ENCODE data around the gene CAPN10.

Gene CAPN10

GRCh38 chr2:240575101-240575965 lies 11.2 kb upstream of the CAPN10 start:
- DNase-seq (ENCODE audit: low spot score): no peak

GRCh38 chr2:240576036-240576435 lies 10.5 kb upstream of the CAPN10 start:
- DNase-seq (ENCODE audit: low spot score): no peak

- no peak for DNase-seq (ENCODE audit: low spot score)
These were observed 9.9 kb upstream of the CAPN10 start for GRCh38 chr2:240576436-240577205.

- DNase-seq (ENCODE audit: low spot score): no peak
These were observed 9.0 kb upstream of the CAPN10 start for GRCh38 chr2:240577281-240578109.

- no peak for DNase-seq (ENCODE audit: low spot score)
These were observed 8.5 kb upstream of the CAPN10 start for GRCh38 chr2:240578110-240578450.

GRCh38 chr2:240578488-240578887 lies 8.0 kb upstream of the CAPN10 start:
- DNase-seq (ENCODE audit: low spot score): no peak

GRCh38 chr2:240579071-240579762 lies 7.3 kb upstream of the CAPN10 start:
- DNase-seq (ENCODE audit: low spot score): no peak

- DNase-seq (ENCODE audit: low spot score): peak; percentile 48
These were observed 6.5 kb upstream of the CAPN10 start for GRCh38 chr2:240579771-240580614.

GRCh38 chr2:240581811-240582210 lies 4.7 kb upstream of the CAPN10 start:
- no peak for DNase-seq (ENCODE audit: low spot score)

GRCh38 chr2:240582781-240583180 lies 3.8 kb upstream of the CAPN10 start:
- DNase-seq (ENCODE audit: low spot score): no peak

- DNase-seq (ENCODE audit: low spot score): no peak
These were observed 2.8 kb upstream of the CAPN10 start for GRCh38 chr2:240583774-240584173.

- no peak for DNase-seq (ENCODE audit: low spot score)
These were observed 2.0 kb upstream of the CAPN10 start for GRCh38 chr2:240584486-240585031.

GRCh38 chr2:240585101-240585500 lies 1.4 kb upstream of the CAPN10 start:
- DNase-seq (ENCODE audit: low spot score): no peak

GRCh38 chr2:240585681-240586197 lies 795 bp upstream of the CAPN10 start:
- DNase-seq (ENCODE audit: low spot score): no peak

GRCh38 chr2:240586919-240587800 lies 626 bp downstream of the CAPN10 start:
- peak; percentile 53 for DNase-seq (ENCODE audit: low spot score)

GRCh38 chr2:240588006-240588655 lies 1.6 kb downstream of the CAPN10 start:
- no peak for DNase-seq (ENCODE audit: low spot score)

GRCh38 chr2:240588669-240589068 lies 2.1 kb downstream of the CAPN10 start:
- DNase-seq (ENCODE audit: low spot score): no peak

- DNase-seq (ENCODE audit: low spot score): no peak
These were observed 2.8 kb downstream of the CAPN10 start for GRCh38 chr2:240589375-240589774.
